Esophagus muscularis mucosa (tissue), 4 donors: ENCODE measurements around the gene ITPRID1. TPM values are rescaled to one million over a fixed set of nuclear protein-coding genes. Genes with fewer than 3 reads are reported as not detected.

Experiments used
- DNase-seq: peaks from one replicate; pipeline ENCODE4 v3.0.0-alpha.2; 2017; ENCODE audit errors: extremely low spot score
- H3K27ac ChIP-seq, 4 donors: fragments of 200-600 bp; sonication (generic); replicated peaks in 1 of 4; 1 replicate in 3 of 4; 2 replicates in 1 of 4; pipeline ENCODE4 v1.5.1; 2016 to 2019; ENCODE audit warnings: mild to moderate bottlenecking in 1 of 4
- H3K27me3 ChIP-seq, 4 donors: fragments of 200-600 bp; sonication (generic); one replicate each; pipeline versions ENCODE4 v1.5.1 to v1.6.0; 2016 to 2019
- H3K36me3 ChIP-seq, 4 donors: fragments of 200-600 bp; sonication (generic); one replicate each; pipeline ENCODE4 v1.5.1; 2016 to 2019
- H3K4me1 ChIP-seq, 4 donors: fragments of 200-600 bp; sonication (generic); one replicate each; pipeline ENCODE4 v1.5.1; 2016 to 2019
- H3K4me3 ChIP-seq, 4 donors: fragments of 200-600 bp; sonication (generic); 1 replicate in 2 of 4; 2 replicates in 2 of 4; pipeline ENCODE4 v1.5.1; 2016 to 2019; ENCODE audit warnings: mild to moderate bottlenecking in 4 of 4, moderate library complexity in 1 of 4
- H3K9me3 ChIP-seq, 4 donors: fragments of 200-600 bp; sonication (generic); 1 replicate in 3 of 4; 2 replicates in 1 of 4; pipeline ENCODE4 v1.5.1; 2016 to 2019
- CTCF ChIP-seq, 3 experiments: fragments of 200-600 bp in 2 of 3; fragments of 450-650 bp in 1 of 3; sonication (generic) in 2 of 3; IDR thresholded peaks; one replicate each; pipeline ENCODE4 v1.5.1; 2017 to 2019; ENCODE audit warnings: antibody characterized with exemption in 3 of 3, mild to moderate bottlenecking in 2 of 3, moderate library complexity in 1 of 3
- EP300 ChIP-seq: sonication (generic); formaldehyde crosslinking; IDR thresholded peaks from one replicate; pipeline ENCODE4 v1.6.1; 2017; ENCODE audit warnings: antibody characterized with exemption
- POLR2A ChIP-seq: fragments of 450-650 bp; IDR thresholded peaks from one replicate; pipeline ENCODE4 v1.6.1; 2017; ENCODE audit warnings: antibody characterized with exemption, moderate library complexity, mild to moderate bottlenecking, low read depth
- POLR2AphosphoS5 ChIP-seq, 2 donors: sonication (generic); formaldehyde crosslinking; IDR thresholded peaks; one replicate each; pipeline ENCODE4 v1.6.1; 2017; ENCODE audit warnings: antibody characterized with exemption in 2 of 2
- WGBS: methylation state at CpG from one replicate; pipeline ENCODE4 v1.1.5; 2018; 5-methylcytosine and 5-hydroxymethylcytosine counted together
- intact Hi-C: fragments of 100-400 bp; cut with DNase I; formaldehyde crosslinking; loops from one replicate; pipeline ENCODE4 v1.15.1; 2023
- total RNA-seq, 4 donors: library from RNA; depleted of rRNA; stranded (reverse); fragments of >200 nt; gene quantifications; one replicate each; pipeline versions ENCODE4 v1.1.0 to v1.2.1, GENCODE V29; 2016

ITPRID1 gene
- total RNA-seq, 4 donors from 2014 or later = not detected

- intact Hi-C loops = loop anchor here (5.0 kb wide), 2 partner anchors 192 to 497 kb away; no protein-coding TSS in a partner anchor
- H3K27ac ChIP-seq = no peak overlapping the region
- no peak for DNase-seq
- TF ChIP-seq CTCF (IDR thresholded peaks at IDR 0.05) = peak; percentile 48 to 71 (median 63)
- TF ChIP-seq POLR2A = no peak
- TF ChIP-seq POLR2AphosphoS5 (IDR thresholded peaks at IDR 0.05) = no peak
- TF ChIP-seq EP300 = no peak
- H3K9me3 ChIP-seq = no peaks in the 10 kb centered on the region
- H3K4me1 ChIP-seq = no peaks in the 10 kb centered on the region
- WGBS = 50% methylated on average over 2 of the region's 2 CpGs
- H3K36me3 ChIP-seq = no peaks in the 10 kb centered on the region
- H3K27me3 ChIP-seq = no peaks in the 10 kb centered on the region
- H3K4me3 ChIP-seq = no peak overlapping the region
Measured at GRCh38 chr7:31633894-31634494, 120.1 kb downstream of the ITPRID1 start.

- Histone ChIP-seq H3K27me3 (no peaks in the 10 kb centered on the region), H3K4me3 (no peak overlapping the region), H3K27ac (no peak overlapping the region), H3K4me1 (no peaks in the 10 kb centered on the region), H3K36me3 (no peaks in the 10 kb centered on the region), H3K9me3 (no peaks in the 10 kb centered on the region)
- intact Hi-C loops = no loop called here
- WGBS = 82% methylated on average over 3 of the region's 3 CpGs
- TF ChIP-seq EP300 (no peak), CTCF (IDR thresholded peaks at IDR 0.05) (no peak), POLR2AphosphoS5 (IDR thresholded peaks at IDR 0.05) (no peak), POLR2A (no peak)
- peak; percentile 80 for DNase-seq
Measured at GRCh38 chr7:31640381-31640780, 126.5 kb downstream of the ITPRID1 start.

GRCh38 chr7:31642681-31643115 is 128.8 kb downstream of the ITPRID1 start:
- Histone ChIP-seq H3K4me3 (no peak overlapping the region), H3K27ac (no peak overlapping the region), H3K36me3 (no peaks in the 10 kb centered on the region), H3K4me1 (no peaks in the 10 kb centered on the region), H3K9me3 (no peaks in the 10 kb centered on the region), H3K27me3 (no peaks in the 10 kb centered on the region)
- intact Hi-C loops = no loop called here
- no peak for TF ChIP-seq POLR2AphosphoS5 (IDR thresholded peaks at IDR 0.05)
- 53% methylated on average over 5 of the region's 5 CpGs for WGBS
- peak; percentile 81 for DNase-seq

- H3K36me3 ChIP-seq = no peaks in the 10 kb centered on the region
- H3K4me3 ChIP-seq = no peak overlapping the region
- WGBS = 89% methylated on average over 4 of the region's 4 CpGs
- TF ChIP-seq POLR2A (no peak), EP300 (no peak), CTCF (IDR thresholded peaks at IDR 0.05) (no peak), POLR2AphosphoS5 (IDR thresholded peaks at IDR 0.05) (no peak)
- no peaks in the 10 kb centered on the region for H3K4me1 ChIP-seq
- no peaks in the 10 kb centered on the region for H3K9me3 ChIP-seq
- no peak for DNase-seq
- intact Hi-C loops = no loop called here
- H3K27me3 ChIP-seq = no peaks in the 10 kb centered on the region
- no peak overlapping the region for H3K27ac ChIP-seq
Measured at GRCh38 chr7:31646942-31647341, 133.1 kb downstream of the ITPRID1 start.

GRCh38 chr7:31647511-31647910 is 133.6 kb downstream of the ITPRID1 start:
- TF ChIP-seq CTCF (IDR thresholded peaks at IDR 0.05) (no peak), EP300 (no peak), POLR2A (no peak), POLR2AphosphoS5 (IDR thresholded peaks at IDR 0.05) (no peak)
- no peak overlapping the region for H3K27ac ChIP-seq

More at GRCh38 chr7:31647511-31647910, 133.6 kb downstream of the ITPRID1 start:
- intact Hi-C loops = no loop called here
- 74% methylated on average over 7 of the region's 7 CpGs for WGBS
- DNase-seq = no peak
- H3K4me1 ChIP-seq = no peaks in the 10 kb centered on the region
- H3K9me3 ChIP-seq = no peaks in the 10 kb centered on the region
- H3K27me3 ChIP-seq = no peaks in the 10 kb centered on the region
- no peaks in the 10 kb centered on the region for H3K36me3 ChIP-seq
- no peak overlapping the region for H3K4me3 ChIP-seq
